ENCODE measurements around the gene GAL3ST1.

GRCh38 chr22:30601464-30601863 is 27.0 kb upstream of the GAL3ST1 start:
- TF ChIP-seq POLR2A (IDR thresholded peaks at IDR 0.05), result no peak
- TF ChIP-seq, protein P1, sequence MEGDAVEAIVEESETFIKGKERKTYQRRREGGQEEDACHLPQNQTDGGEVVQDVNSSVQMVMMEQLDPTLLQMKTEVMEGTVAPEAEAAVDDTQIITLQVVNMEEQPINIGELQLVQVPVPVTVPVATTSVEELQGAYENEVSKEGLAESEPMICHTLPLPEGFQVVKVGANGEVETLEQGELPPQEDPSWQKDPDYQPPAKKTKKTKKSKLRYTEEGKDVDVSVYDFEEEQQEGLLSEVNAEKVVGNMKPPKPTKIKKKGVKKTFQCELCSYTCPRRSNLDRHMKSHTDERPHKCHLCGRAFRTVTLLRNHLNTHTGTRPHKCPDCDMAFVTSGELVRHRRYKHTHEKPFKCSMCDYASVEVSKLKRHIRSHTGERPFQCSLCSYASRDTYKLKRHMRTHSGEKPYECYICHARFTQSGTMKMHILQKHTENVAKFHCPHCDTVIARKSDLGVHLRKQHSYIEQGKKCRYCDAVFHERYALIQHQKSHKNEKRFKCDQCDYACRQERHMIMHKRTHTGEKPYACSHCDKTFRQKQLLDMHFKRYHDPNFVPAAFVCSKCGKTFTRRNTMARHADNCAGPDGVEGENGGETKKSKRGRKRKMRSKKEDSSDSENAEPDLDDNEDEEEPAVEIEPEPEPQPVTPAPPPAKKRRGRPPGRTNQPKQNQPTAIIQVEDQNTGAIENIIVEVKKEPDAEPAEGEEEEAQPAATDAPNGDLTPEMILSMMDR (IDR thresholded peaks at IDR 0.05), result no peak

Measured in esophagus squamous epithelium (tissue), 4 donors.